Measurements from ENCODE around the gene NCOA7.
"Not testable (repeated sequence)": the region's sequence is repeated elsewhere in the genome, so short reads cannot be mapped to it uniquely, and the experiment has no call there.

The NCOA7 gene

GRCh38 chr6:125950716-125951115, 160.0 kb downstream of the NCOA7 start:
- not testable (repeated sequence) for DNase-seq (ENCODE audit: low read depth)

DNA sequence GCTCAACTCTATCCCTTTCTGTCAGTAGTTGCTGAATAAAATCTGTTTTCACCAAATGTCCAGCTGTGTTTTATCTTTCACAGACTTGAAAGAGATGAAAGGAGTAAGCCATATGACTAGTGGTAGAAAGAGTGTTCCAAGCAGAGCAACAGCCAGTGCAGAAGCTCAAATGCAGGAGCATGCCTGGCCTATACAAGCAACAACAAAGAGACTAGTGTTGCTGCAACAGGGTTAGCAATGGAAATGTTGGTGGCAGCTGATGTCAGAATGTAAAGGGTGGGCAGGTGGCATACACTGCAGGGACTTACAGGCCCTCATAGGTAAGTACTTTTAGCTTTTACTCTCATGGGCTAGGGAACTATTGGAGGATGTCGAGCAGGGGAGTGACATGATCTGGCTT, 160.6 kb downstream of the NCOA7 start:
- DNase-seq (ENCODE audit: low read depth) = no peak

- peak; percentile 66 for DNase-seq (ENCODE audit: low read depth)
Observed at GRCh38 chr6:125952764-125953501, 162.2 kb downstream of the NCOA7 start.

DNA sequence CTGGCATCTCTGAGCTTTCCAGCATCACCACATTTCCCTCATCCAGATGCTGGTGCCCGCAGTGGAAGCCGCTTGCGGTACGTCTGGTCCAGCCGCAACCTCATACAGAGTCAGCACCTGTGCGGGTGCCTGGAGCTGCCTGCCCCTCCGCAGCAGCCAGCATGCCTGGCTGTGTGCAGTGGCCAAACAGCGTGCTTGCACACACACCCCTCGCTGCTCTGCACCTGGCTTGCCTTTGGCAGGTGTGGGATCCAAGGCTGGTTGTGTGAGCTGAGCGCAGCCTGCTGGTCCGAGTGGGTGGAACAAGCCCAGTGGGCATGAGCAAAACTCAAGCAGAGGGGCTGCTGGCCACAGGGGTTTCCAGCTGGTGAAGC, 162.7 kb downstream of the NCOA7 start:
- no peak for DNase-seq (ENCODE audit: low read depth)

GRCh38 chr6:125954735-125955339, 164.1 kb downstream of the NCOA7 start:
- no peak for DNase-seq (ENCODE audit: low read depth)

GRCh38 chr6:125955973-125956372, 165.2 kb downstream of the NCOA7 start:
- DNase-seq (ENCODE audit: low read depth) = no peak

GRCh38 chr6:125956506-125957390, 166.0 kb downstream of the NCOA7 start, which contains the start of gene HINT3:
Gene HINT3, plus strand, starts transcription at chr6:125956770. Its CDS starts 208 bp downstream, at chr6:125956978.
- DNase-seq (ENCODE audit: low read depth) = peak; percentile 98

DNA sequence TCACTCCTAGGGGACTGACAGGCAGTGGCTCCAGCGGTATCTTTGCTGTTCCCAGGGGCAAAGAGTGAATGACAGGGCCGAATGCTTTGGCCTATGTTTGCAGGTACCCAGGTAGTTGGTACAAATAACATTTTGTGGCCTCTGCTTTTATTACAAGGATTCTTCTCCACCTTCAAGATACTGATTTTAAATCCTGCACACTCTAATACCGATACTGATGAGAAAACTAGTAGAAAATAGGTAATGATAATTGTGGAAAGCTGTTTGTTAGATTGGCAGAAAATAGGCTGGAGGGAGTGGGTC, 166.6 kb downstream of the NCOA7 start:
- DNase-seq (ENCODE audit: low read depth) = no peak

GRCh38 chr6:125957845-125958244, 167.1 kb downstream of the NCOA7 start:
- DNase-seq (ENCODE audit: low read depth) = peak; percentile 53

DNA sequence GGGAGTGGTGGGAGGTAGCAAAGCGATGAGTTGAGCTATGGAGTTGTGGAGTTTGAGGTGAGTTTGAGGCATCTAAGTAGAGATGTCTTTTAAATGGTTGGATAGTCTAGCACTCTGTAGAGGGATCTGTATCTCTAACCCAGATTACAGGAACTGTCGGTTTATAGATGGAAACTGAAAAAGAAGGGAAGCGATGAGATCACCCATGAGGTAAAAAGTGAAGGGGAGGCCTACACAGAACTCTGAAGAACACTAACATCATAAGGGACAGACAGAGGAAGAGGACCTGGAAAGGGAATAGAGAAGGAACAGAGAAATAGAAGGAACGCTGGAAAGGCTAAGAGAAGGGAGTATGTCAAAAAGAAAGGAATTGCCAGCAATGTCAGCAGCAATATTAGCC, 168.3 kb downstream of the NCOA7 start:
- no peak for DNase-seq (ENCODE audit: low read depth)

GRCh38 chr6:125961117-125961516, 170.4 kb downstream of the NCOA7 start:
- no peak for DNase-seq (ENCODE audit: low read depth)

- DNase-seq (ENCODE audit: low read depth) = no peak
Observed at GRCh38 chr6:125962900-125963497, 172.2 kb downstream of the NCOA7 start.

DNA sequence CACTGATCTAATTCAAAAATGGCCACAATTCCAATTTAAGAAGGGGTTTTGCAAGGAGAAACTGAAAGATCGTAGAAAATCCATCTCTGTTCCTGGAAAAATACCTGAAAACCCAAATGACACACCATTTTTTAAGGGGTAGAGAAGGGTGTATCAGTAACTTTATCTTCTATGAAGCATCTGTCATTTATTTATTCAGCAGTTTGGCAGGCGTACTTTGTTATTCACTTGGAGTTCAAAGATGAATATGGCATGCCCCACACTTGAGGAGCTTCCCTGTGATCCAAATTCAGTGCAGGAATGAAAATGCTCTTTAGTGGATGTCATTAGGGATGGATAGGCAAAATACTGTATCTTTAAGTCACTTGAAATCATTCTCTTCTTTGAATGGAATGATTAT, 173.1 kb downstream of the NCOA7 start:
- DNase-seq (ENCODE audit: low read depth) = no peak

DNA sequence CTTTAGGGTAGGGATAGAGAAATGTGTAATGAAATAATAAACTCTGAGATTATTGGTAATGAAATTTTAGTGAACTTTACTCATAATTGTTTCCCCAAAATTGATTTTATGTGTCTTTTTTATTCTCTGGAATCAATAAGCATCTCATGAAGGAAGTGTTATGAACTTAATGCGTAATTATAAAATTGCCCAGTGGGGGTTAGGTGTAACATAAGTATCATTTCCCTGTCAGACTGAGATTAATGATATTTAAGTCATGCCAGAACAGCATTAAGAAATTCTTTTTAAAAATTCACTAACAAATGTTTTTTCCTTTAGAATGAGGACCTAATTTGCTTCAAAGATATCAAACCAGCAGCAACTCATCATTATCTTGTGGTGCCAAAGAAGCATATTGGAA, 175.8 kb downstream of the NCOA7 start:
- no peak for DNase-seq (ENCODE audit: low read depth)

- no peak for DNase-seq (ENCODE audit: low read depth)
Observed at GRCh38 chr6:125968493-125968892, 177.7 kb downstream of the NCOA7 start.

GRCh38 chr6:125970760-125971159, 180.0 kb downstream of the NCOA7 start:
- DNase-seq (ENCODE audit: low read depth) = no peak

GRCh38 chr6:125972478-125972877, 181.7 kb downstream of the NCOA7 start:
- DNase-seq (ENCODE audit: low read depth) = not testable (repeated sequence)

- DNase-seq (ENCODE audit: low read depth) = peak; percentile 81
Observed at GRCh38 chr6:125974214-125974866, 183.6 kb downstream of the NCOA7 start.

- no peak for DNase-seq (ENCODE audit: low read depth)
Observed at GRCh38 chr6:125979101-125979500, 188.3 kb downstream of the NCOA7 start.
